Measurements from ENCODE around the gene PARP16.
"Not testable (repeated sequence)": the region's sequence is repeated elsewhere in the genome, so short reads cannot be mapped to it uniquely, and the experiment has no call there.

Gene PARP16

DNA sequence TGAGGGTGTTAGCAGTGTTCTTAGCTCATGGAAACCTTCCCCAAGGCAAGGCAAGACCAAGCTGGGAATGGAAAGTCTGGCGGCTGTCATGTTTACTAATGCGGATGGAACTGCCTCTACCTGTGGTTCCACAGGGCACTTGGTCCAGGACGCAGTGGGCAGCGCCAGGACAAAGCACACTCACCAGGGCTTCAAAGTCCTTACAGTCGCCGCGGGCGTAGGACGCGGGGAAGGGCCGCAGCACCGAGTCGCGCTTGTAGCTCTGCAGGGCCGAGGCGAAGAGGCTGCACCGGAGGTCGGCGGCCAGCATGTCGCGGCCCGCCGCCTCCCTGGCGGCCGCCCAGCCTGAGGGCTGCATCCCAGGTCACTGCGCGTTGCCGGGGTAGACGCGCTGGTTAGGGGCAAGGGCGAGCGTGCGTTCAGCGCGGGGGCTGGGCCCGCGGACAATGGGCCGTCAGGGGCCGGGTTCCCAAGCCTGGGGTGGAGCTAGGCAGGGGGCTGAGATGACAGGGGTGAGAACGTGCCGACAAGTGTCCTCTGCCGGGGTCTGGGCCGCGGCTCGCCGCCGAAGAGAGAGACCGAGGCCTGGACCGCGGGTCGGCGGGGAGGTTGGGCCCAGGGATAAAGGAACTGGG, 497 bp downstream of the PARP16 start:
- H3K4me3 ChIP-seq (ENCODE audit: low read length) = peak overlapping the region; percentile 83
- no peak for DNase-seq (ENCODE audit: low read depth, low spot score)

DNA sequence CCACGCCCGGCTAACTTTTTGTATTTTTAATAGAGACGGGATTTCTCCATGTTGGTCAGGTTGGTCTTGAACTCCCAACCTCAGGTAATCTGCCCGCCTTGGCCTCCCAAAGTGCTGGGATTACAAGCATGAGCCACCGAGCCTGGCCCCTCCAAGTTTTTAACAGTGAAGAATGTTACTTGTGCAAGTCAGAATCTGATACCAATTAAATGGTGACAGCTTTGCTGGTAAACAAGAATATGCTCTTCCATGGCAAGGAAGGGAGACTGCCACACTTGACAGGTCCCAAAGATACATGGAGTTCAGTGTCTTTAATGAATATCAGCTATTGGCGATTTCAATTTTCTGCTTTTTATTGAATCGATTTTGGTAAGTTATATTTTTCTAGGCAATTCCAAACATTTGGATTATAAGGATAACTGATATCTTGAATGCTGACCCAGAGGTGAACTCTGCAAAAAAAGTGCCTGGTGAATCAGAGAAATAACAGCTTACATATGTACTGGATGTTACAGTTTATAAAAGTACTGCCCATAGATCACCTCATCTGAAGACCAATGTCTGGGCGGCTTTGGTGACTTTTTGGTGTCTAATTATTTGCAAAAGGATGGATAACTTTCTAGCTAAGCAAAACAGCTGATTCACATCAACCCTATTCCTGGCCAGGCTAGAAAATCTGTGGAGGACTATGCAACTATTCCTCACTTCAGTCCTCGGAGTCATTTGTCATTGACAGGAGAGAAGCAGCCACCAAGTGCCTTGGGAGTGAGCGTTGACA, 1.2 kb downstream of the PARP16 start:
- no peak for DNase-seq (ENCODE audit: low read depth, low spot score)

DNA sequence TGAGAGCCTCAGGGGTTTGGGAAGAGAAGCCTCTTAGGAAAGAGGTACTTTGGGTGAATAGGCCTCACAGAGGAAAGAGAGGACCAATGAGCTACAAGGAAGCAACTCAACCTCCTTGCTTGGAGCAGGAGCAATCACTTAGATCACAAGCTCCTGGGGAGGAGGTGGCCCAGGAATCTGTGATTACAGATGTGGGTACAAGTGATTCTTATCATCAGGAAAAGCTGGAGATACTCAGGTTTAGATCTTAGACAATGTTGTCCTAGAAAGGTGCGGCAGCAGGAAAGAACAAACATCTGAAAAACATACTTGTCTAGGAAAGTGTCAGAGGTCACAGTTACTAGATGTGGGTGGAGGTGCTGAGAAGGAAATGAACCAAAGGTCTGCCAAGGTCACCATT, 8.2 kb downstream of the PARP16 start:
- DNase-seq (ENCODE audit: low read depth, low spot score) = no peak
- H3K4me3 ChIP-seq (ENCODE audit: low read length) = no peak overlapping the region

More for the DNA sequence above, 1.2 kb downstream of the PARP16 start:
- peak overlapping the region; percentile 83 for H3K4me3 ChIP-seq (ENCODE audit: low read length)

DNA sequence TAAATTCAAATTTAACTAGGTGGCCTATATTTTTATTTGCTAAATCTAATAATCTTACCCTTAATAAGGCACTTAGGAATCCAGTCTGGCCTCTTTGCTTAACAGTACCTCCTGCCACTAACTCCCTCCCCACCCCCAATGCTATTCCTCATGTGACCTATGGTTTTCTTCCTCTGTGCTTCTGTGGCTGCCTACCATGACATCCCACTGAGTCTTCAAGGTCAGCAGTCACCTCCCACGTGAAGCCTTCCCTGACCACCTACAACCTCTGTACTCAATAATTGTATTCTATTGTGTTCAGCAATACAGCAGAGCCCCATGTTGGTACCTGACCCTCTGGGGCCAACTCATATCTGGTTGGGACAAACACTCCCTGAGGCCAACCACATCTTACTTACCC, 9.7 kb downstream of the PARP16 start:
- DNase-seq (ENCODE audit: low read depth, low spot score) = no peak
- no peak overlapping the region for H3K4me3 ChIP-seq (ENCODE audit: low read length)

DNA sequence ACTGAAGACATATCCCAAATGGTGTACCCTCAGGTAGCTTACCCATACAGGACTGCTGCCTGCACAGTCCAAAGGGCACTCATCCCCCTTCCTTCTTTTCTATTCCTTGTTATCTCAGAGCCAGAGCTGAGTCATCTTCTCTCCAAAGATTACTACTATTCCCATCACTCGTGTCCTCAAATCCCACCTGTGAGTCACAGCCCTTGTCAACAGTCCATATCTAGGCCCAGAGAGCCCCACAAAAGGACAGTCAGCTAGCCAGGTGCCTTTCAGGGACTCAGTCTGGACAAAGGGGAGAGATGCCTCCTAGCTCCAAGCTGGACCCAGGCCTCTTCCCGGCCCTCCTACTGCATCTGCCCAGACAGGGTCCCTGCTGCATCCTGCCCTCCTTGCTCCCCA, 11.0 kb downstream of the PARP16 start:
- H3K4me3 ChIP-seq (ENCODE audit: low read length) = no peak overlapping the region
- no peak for DNase-seq (ENCODE audit: low read depth, low spot score)

DNA sequence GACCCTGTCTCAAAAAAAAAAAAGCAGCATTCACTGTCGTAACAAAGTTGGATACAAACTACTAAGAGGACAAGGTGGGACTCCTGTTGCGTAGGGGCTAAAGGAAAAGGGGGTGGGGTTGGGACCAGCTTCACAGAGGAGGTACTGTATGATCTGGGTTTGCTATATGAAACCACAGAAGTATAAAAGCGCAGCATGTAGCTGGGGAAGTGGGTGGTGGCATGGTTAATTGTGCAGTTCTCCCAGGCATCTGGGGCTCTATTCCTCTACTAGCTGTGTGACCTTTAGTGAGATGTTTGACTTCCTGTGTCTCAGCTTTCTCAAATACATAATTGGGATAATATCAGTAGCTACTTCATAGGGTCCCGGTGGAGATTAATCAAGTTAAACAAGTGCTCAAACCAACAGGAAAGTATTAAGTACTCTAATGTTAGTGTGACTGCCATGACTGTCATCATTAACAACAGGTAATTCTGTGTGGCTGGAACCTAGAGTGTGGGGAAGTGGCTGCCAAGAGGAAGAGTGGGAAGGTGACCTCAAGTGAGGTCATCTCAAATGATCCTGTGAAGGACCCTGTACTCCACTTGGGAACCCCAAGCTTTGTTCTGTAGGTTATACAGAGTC, 11.5 kb downstream of the PARP16 start:
- DNase-seq (ENCODE audit: low read depth, low spot score) = peak; percentile 82
- H3K4me3 ChIP-seq (ENCODE audit: low read length) = peak overlapping the region; percentile 13; the same call in 1 of the 2 replicates

DNA sequence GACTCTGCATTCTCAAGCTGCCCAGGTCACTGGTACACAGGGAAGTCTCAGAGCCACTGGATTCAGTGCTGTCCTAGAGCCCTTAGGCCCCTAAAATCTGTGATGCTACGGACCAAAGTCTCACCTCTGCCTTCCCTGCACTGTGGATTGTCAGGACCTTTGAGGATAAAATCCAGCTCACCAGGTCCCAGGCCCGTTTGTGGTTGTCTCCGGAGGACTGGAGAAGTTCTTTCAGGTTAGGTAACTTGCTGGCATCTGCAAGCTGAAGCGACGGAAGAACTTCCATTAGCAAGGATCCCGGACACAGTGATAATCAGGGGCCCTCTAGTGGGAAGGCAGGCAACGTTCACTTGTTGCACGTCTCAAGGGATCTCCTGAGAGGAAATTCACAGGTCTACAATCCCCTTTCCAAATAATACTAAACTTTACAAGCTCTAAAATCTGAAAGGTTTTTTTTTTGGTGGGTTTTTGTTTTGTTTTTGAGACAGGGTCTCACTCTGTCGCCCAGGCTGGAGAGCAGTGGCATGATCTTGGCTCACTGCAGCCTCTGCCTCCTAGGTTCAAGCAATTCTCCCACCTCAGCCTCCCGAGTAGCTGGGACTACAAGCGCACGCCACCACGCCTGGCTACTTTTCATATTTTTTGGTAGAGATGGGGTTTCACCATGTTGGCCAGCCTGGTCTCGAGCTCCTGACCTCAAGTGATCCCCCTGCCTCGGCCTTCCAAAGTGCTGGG, 15.7 kb downstream of the PARP16 start:
- H3K4me3 ChIP-seq (ENCODE audit: low read length) = not testable (repeated sequence)
- DNase-seq (ENCODE audit: low read depth, low spot score) = peak; percentile 27

DNA sequence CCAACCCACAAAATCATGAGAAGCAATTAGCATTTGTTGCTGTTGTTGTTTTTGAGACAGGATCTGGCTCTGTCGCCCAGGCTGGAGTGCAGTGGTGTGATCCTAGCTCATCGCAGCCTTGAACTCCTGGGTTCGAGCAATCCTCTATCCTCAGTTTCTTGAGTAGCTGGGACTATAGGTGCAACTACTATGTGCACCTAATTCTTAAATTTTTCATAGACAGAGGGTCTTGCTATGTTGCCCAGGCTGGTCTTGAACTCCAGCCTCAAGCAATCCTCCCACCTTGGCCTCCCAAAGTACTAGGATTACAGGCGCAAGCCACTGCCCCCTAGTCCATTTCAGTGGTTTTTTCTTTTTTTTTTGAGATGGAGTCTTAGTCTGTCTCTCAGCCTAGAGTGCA, 18.3 kb downstream of the PARP16 start:
- no peak overlapping the region for H3K4me3 ChIP-seq (ENCODE audit: low read length)
- DNase-seq (ENCODE audit: low read depth, low spot score) = no peak

DNA sequence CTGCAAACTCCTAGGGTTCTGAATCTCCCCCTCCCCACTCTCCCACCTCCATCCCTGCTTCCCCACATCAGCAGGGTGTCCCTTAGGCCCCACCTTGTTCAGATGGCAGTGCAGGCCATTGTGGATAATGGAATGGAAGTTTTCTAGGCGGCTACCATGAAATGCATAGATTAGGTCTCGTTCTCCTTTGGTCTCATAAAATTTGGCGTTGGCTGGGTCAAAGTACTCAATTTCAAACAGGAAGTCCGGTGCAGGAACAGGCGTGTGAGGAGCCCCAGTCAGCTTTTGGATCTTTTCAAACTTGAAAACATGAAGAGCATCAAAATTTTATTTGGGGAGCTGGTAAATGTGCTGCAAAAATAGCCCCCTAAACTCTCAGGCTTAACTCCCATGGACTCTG, 20.2 kb downstream of the PARP16 start:
- no peak for DNase-seq (ENCODE audit: low read depth, low spot score)
- H3K4me3 ChIP-seq (ENCODE audit: low read length) = no peak overlapping the region

DNA sequence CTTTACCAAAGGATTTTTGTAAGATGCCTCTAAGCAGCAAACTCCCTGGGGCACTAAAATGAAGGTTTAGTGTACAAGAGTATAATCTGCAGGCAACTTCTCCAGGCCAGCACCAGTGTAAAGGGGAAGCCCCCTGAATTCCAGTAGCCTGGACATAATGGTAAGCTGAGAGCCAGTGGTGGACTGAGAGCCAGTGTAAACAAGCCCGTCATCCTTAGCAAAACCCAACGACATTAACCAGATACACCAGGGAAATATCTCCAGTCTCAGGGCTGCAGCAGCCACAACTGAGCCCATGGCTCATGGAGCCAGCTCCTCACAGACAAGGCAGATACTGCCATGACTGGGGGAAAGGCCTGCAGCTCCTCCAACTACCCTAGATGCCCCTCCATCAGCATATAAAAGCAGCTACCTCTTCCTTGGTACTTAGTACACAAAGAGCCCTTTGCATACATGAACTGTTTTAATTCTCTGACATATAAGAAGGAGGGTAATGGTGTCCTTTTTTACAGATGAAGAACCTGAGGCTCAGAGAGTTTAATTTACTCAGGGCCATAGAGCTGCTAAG, 21.7 kb downstream of the PARP16 start:
- no peak for DNase-seq (ENCODE audit: low read depth, low spot score)
- H3K4me3 ChIP-seq (ENCODE audit: low read length) = no peak overlapping the region

DNA sequence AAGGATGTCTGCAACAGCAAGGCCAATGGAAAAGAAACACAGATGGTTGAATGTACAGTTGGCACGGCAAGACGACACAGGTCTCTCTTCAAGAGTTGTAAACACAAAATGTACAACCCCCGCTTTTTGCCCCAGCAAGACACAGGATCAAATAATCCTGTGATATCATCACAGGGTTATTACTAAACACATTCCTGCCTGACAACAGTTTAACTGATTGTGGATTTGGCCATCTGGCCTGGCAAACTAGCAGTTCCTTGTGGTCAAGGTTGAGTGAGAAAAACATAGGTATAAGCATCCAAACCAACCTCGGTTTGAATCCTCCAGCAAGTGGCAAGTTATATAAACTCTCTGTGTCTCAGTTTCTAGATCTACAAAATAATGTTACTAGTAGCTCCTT, 23.4 kb downstream of the PARP16 start:
- no peak overlapping the region for H3K4me3 ChIP-seq (ENCODE audit: low read length)
- DNase-seq (ENCODE audit: low read depth, low spot score) = no peak

DNA sequence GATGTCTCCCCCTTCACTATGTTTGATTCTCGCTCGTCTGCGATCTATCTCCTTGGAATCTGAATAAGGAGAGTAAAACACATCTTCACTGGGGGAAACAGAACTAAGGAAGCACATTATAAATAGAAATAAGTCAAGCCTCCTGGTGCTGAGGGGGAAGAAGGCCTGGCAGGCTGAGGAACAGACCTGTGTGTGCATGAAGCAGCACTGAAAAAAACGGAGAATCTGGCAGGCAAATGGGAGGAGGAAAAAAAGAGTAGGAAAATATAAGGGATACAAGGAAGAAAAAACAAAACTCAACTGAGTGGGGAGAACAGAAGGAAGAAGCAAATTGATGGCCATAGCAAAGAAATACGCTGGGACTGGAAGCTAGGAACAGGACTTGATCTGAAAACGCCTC, 25.7 kb downstream of the PARP16 start:
- DNase-seq (ENCODE audit: low read depth, low spot score) = no peak
- H3K4me3 ChIP-seq (ENCODE audit: low read length) = no peak overlapping the region

DNA sequence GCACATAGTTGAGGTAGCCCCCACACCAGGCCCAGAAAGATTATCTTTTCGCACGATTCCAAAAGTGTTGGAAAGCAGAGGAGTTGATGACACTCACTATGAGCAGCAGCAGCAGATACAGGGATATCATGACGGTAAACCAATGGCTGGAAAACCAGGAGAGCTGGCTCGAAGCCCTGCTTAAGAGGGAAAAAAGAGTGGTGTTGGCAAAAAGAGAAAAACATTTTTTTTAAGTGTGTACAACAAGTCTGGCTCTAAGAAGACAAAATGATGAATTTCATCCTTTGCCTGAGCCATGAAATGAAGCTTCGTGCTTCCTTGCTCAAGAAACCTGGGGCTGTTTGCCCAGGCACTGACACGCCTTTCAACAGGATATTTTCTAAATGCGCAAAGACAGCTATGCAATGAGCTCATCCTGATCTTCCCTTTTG, 27.3 kb downstream of the PARP16 start:
- no peak for DNase-seq (ENCODE audit: low read depth, low spot score)

DNA sequence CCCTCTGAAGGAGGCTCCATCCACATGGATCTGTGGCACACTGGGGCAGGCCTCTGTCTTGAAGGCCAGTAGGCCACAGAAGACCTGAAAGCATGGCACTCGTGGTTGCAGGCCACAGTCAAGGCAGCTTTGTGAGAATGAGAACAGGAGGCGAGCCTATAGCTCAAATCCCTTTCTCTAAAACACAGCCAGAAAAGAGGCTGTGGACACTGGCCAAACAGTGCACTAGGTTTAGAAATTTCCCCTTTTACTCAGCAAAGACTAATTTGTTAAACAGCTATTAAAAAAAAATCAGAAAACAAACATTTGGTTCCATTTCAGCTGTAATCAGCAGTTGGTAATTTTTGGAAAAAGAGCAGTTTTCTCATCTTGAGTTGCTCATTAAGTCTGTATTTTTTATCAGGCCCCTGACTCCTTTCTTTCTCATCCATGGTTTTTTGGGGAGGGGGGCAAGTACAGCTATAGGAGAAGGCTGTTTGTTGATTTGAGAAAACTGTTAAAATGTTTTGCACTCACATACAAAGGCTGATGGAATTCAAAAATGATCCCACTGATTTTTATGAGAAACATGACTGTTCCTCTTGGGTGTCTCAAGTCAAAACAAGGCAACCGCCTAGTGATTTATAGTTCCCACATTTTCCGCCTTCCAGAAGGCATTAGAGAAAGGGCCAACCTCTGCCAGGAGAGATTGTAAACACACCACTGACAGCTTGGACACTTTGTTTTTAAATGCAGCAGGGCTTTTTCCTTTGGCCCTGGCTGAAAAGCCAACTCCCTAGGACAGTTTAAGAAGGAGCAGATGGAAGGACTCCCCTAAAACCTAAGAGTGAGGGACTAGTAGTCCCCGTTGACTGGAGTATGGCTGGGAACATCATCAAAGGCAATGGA, 28.1 kb downstream of the PARP16 start:
- DNase-seq (ENCODE audit: low read depth, low spot score) = no peak
- no peak overlapping the region for H3K4me3 ChIP-seq (ENCODE audit: low read length)

More for the DNA sequence above, 27.3 kb downstream of the PARP16 start:
- no peak overlapping the region for H3K4me3 ChIP-seq (ENCODE audit: low read length)

DNA sequence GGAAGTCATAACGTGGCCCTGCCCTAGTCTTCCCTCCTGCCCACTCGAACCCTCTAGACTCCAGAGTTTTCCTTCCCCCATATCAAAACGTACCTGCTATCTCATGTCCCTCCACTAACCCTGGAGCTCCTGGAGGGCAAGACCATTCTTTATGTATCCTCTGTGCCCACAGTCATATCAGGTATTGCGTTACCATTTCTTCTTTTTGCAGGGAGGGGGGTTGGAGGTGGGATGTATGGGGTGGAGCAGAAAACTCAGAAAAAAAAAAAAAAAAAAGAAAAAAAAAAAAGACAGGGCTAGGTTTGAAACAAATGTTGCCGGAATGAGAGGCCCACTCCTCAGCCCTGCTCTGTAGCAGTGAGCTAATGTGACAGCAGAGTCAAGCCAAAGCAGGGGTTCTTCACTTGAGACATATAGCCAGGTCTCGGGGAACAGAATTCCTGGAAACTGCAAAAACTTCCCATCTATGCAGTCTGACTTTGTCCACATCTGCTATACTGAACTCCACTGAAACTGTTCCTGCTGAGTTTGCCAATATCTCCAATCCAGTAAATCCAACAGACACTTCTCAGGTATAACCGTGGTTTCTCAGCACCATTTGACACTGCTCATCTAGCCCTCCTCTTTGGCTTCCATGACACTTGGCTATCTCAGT, 31.1 kb downstream of the PARP16 start:
- DNase-seq (ENCODE audit: low read depth, low spot score) = no peak
- H3K4me3 ChIP-seq (ENCODE audit: low read length) = no peak overlapping the region

DNA sequence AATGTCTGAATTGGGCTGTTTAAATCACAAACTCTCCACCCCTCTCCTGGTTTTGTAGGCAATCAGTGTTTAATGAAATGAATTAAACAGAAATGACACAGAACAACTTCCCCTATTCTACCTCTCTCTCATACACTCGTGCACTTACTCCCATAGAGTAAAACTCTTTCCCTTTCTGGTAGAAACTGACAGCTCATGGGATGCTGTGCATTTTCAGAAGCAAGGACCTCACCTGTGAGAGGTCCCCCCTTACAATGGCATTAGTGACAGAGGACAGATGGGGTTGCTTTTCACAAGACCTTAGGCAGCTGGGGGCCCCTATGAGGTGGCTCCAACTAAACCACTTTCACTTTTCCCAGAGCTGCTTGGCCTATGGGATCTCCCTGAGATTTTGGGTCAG, 31.9 kb downstream of the PARP16 start:
- no peak overlapping the region for H3K4me3 ChIP-seq (ENCODE audit: low read length)
- no peak for DNase-seq (ENCODE audit: low read depth, low spot score)

DNA sequence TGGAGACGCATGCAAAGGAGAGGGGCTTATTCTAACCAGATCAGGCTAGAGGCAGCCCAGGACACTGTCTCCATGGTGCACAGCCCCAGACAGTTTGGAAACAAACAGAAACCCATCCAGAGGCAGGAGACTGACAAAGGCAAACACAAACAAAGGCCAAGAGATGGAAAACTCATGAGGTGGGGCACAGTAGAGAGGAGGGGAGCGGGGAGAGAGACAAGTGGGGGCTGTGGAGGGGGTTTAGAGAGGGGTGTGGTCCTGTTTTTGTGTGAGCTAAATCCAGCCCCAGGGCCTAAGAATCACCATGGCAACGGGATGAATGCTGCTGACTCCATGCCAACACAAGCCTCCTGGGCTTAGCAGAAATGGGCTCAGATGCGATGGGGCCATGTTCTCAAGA, 32.3 kb downstream of the PARP16 start:
- DNase-seq (ENCODE audit: low read depth, low spot score) = no peak
- no peak overlapping the region for H3K4me3 ChIP-seq (ENCODE audit: low read length)

DNA sequence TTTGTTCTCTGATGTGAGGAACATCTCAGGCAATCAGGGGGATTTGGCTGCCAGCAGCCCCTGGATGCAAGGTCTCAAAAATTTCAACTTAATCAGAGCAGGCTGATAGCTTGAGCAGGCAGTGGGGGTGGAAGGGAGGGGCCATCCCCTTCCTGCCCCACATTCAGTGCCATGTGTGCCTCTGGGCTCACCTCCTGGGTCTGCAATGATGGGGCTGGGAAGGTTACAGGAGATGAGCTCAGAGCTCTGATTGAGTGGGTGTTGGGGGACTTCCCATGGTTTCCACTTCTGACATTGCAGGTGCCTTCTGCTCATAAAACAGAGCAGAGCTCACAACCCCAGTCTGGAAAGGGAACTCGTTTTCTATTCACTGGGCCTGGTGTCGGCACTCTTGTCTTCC, 37.0 kb downstream of the PARP16 start:
- no peak overlapping the region for H3K4me3 ChIP-seq (ENCODE audit: low read length)
- no peak for DNase-seq (ENCODE audit: low read depth, low spot score)
